ENCODE data around the gene EXT2. TPM values are rescaled to one million over a fixed set of nuclear protein-coding genes. Genes with fewer than 3 reads are reported as not detected.

Gene EXT2
- total RNA-seq, 2 donors from 2014 or later: 76.5 to 96.7 TPM

DNA sequence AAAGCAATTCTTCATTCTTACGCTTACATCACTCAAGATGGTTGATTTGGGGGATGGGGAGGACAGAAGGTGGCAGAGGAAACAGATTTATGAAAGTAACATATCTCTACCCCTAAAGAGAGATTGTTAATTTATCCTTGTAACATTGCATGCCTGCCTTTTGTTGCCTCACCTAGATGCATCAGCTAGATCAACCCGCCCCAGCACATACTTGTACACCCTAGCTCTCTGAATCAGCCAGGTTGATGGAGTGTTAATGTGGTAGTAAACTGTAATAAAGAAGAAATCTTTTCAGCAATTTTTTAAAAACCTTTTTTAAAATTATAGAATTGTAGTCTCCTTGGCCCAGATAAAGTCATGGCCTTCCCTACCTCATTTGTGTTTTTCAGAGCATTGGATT, 51.5 kb downstream of the EXT2 start:
- 97% methylated on average over 2 of the region's 2 CpGs for WGBS
- Histone ChIP-seq H3K27me3 (replicated peaks; ENCODE audit: insufficient read depth) (no peaks in the 10 kb centered on the region), H3K27ac (no peak overlapping the region), H3K4me1 (replicated peaks) (no peaks in the 10 kb centered on the region), H3K4me3 (no peak overlapping the region), H3K36me3 (no peaks in the 10 kb centered on the region), H3K9me3 (no peaks in the 10 kb centered on the region)
- TF ChIP-seq POLR2AphosphoS5 (IDR thresholded peaks at IDR 0.05) (no peak), POLR2A (IDR thresholded peaks at IDR 0.05) (no peak)
- TF ChIP-seq, protein P1, sequence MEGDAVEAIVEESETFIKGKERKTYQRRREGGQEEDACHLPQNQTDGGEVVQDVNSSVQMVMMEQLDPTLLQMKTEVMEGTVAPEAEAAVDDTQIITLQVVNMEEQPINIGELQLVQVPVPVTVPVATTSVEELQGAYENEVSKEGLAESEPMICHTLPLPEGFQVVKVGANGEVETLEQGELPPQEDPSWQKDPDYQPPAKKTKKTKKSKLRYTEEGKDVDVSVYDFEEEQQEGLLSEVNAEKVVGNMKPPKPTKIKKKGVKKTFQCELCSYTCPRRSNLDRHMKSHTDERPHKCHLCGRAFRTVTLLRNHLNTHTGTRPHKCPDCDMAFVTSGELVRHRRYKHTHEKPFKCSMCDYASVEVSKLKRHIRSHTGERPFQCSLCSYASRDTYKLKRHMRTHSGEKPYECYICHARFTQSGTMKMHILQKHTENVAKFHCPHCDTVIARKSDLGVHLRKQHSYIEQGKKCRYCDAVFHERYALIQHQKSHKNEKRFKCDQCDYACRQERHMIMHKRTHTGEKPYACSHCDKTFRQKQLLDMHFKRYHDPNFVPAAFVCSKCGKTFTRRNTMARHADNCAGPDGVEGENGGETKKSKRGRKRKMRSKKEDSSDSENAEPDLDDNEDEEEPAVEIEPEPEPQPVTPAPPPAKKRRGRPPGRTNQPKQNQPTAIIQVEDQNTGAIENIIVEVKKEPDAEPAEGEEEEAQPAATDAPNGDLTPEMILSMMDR (IDR thresholded peaks at IDR 0.05): no peak
- intact Hi-C loops (cut with DNase I): no loop called here
- DNase-seq (ENCODE audit: low spot score): no peak

DNA sequence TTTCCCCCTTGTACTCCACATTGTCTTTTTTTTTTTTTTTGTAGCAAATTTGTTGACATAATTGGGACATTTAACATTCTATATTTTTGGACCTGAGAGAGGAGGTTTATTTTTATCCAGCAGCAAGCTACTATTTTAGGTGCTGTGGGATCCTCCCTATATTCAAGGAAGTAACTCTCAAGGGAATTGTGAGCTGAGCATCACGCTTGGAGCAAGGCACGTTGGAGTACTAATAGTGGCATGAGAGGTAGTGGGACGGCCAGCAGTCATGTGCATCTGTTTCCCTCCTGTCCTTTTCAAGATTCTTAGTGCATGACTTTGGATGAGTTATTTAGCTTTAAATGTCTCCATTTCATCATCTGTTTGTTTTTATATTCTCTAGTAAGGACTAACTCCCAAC, 52.3 kb downstream of the EXT2 start:
- H3K4me3 ChIP-seq: no peak overlapping the region
- H3K27ac ChIP-seq: no peak overlapping the region
- no peaks in the 10 kb centered on the region for H3K4me1 ChIP-seq (replicated peaks)
- no peaks in the 10 kb centered on the region for H3K36me3 ChIP-seq
- TF ChIP-seq POLR2AphosphoS5 (IDR thresholded peaks at IDR 0.05) (no peak), POLR2A (IDR thresholded peaks at IDR 0.05) (no peak)
- TF ChIP-seq, protein P1 (IDR thresholded peaks at IDR 0.05): no peak
- H3K27me3 ChIP-seq (replicated peaks; ENCODE audit: insufficient read depth): no peaks in the 10 kb centered on the region
- H3K9me3 ChIP-seq: no peaks in the 10 kb centered on the region
- intact Hi-C loops (cut with DNase I): no loop called here
- WGBS: 96% methylated on average over 3 of the region's 3 CpGs
- no peak for DNase-seq (ENCODE audit: low spot score)

DNA sequence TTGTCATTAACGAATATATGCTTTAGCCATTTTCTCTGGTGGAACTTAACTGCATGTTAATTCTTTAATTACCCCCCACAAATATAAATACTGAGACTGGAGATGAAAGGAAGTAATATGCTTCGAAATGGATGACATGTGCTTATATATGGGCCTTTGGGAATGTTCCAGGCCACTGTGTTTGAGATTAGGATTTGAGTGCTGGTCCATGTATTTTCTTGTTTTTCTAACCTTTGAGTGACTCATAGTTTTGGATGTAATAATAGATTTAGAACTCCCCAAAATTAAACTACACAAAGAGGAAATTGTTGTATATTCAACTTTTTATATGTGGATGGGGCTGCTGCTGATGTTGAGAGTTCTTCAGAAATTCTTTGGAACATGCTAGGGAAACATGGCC, 54.2 kb downstream of the EXT2 start:
- Histone ChIP-seq H3K27ac (no peak overlapping the region), H3K27me3 (replicated peaks; ENCODE audit: insufficient read depth) (no peaks in the 10 kb centered on the region), H3K4me1 (replicated peaks) (no peaks in the 10 kb centered on the region), H3K36me3 (no peaks in the 10 kb centered on the region), H3K4me3 (no peak overlapping the region), H3K9me3 (no peaks in the 10 kb centered on the region)
- 75% methylated on average over 2 of the region's 2 CpGs for WGBS
- TF ChIP-seq, protein P1 (IDR thresholded peaks at IDR 0.05): no peak
- no peak for DNase-seq (ENCODE audit: low spot score)
- intact Hi-C loops (cut with DNase I): no loop called here

DNA sequence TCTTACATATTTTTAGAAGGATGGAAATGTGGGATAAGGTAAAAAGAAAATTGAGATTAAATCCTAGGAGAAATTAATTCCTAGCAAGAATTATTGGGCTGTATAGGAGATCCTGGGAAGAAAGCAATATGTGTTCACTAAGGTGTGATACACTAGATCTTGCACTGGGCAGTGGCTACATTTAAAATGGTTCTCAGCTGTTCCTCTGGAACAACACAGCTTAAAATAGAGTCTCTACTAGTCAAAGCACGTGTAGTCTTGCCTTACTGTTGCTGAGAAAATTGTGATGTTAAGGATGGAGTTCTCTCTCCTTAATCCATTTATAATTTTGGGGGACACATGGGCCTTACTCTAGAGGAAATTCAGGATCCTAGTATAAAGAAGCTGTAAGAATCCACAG, 54.9 kb downstream of the EXT2 start:
- Histone ChIP-seq H3K4me1 (replicated peaks) (no peaks in the 10 kb centered on the region), H3K4me3 (no peak overlapping the region), H3K9me3 (no peaks in the 10 kb centered on the region), H3K27me3 (replicated peaks; ENCODE audit: insufficient read depth) (no peaks in the 10 kb centered on the region), H3K27ac (no peak overlapping the region), H3K36me3 (no peaks in the 10 kb centered on the region)
- TF ChIP-seq POLR2A (IDR thresholded peaks at IDR 0.05) (no peak), POLR2AphosphoS5 (IDR thresholded peaks at IDR 0.05) (no peak)
- TF ChIP-seq, protein P1 (IDR thresholded peaks at IDR 0.05): no peak
- intact Hi-C loops (cut with DNase I): no loop called here
- WGBS: 83% methylated on average over 1 of the region's 1 CpG
- DNase-seq (ENCODE audit: low spot score): no peak

DNA sequence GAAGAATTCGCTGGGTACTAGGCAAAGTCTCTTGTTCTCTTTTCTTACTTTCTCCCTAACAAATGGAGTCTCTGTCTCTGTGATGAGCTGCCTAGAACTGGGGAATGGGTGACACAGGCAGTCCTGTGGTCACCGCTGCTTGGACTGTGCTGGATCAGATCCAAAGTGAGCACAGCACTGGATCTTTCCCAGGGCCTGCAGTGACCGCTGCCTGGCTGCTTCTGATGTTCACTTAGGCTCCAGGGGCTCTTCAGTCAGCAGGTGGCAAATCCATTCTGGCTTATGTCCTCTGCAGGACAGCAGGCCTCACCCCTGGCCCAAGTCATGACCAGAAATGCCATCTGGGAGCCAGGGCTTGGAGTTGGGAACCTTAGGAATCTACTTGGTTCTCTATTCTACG, 61.5 kb downstream of the EXT2 start:
- H3K9me3 ChIP-seq: no peaks in the 10 kb centered on the region
- intact Hi-C loops (cut with DNase I): no loop called here
- no peak for TF ChIP-seq POLR2A (IDR thresholded peaks at IDR 0.05)
- TF ChIP-seq, protein P1 (IDR thresholded peaks at IDR 0.05): no peak
- no peak for TF ChIP-seq POLR2AphosphoS5 (IDR thresholded peaks at IDR 0.05)
- no peaks in the 10 kb centered on the region for H3K36me3 ChIP-seq
- no peaks in the 10 kb centered on the region for H3K4me1 ChIP-seq (replicated peaks)
- WGBS: 95% methylated on average over 4 of the region's 4 CpGs
- H3K27ac ChIP-seq: no peak overlapping the region
- DNase-seq (ENCODE audit: low spot score): no peak
- no peaks in the 10 kb centered on the region for H3K27me3 ChIP-seq (replicated peaks; ENCODE audit: insufficient read depth)
- no peak overlapping the region for H3K4me3 ChIP-seq
